Measurements from ENCODE around the gene METTL22.

- TF ChIP-seq CTCF (IDR thresholded peaks at IDR 0.05 in 2 of 3, conservative IDR thresholded peaks at IDR 0.05 in 1 of 3; ENCODE audit: control insufficient read depth in 2 of 3, extremely low read depth in 1 of 3, insufficient read depth in 1 of 3, low read depth in 3 of 3, low read length in 3 of 3) (no peak), POLR2A (IDR thresholded peaks at IDR 0.05; ENCODE audit: low read depth, low read length) (no peak), TAF1 (IDR thresholded peaks at IDR 0.05; ENCODE audit: borderline replicate concordance, low read depth, low read length) (no peak), RELA (IDR thresholded peaks at IDR 0.05; ENCODE audit: borderline replicate concordance, partially characterized antibody) (no peak), YY1 (IDR thresholded peaks at IDR 0.05; ENCODE audit: low read depth, low read length) (no peak), CEBPB (IDR thresholded peaks at IDR 0.05; ENCODE audit: borderline replicate concordance in 1 of 2, low read depth in 2 of 2, low read length in 2 of 2) (no peak), POLR2AphosphoS5 (IDR thresholded peaks at IDR 0.05; ENCODE audit: low read length) (no peak)
- TF ChIP-seq, protein P1, sequence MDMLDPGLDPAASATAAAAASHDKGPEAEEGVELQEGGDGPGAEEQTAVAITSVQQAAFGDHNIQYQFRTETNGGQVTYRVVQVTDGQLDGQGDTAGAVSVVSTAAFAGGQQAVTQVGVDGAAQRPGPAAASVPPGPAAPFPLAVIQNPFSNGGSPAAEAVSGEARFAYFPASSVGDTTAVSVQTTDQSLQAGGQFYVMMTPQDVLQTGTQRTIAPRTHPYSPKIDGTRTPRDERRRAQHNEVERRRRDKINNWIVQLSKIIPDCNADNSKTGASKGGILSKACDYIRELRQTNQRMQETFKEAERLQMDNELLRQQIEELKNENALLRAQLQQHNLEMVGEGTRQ (IDR thresholded peaks at IDR 0.05; ENCODE audit: borderline replicate concordance, low read depth, low read length), result no peak
- TF ChIP-seq, protein P2, sequence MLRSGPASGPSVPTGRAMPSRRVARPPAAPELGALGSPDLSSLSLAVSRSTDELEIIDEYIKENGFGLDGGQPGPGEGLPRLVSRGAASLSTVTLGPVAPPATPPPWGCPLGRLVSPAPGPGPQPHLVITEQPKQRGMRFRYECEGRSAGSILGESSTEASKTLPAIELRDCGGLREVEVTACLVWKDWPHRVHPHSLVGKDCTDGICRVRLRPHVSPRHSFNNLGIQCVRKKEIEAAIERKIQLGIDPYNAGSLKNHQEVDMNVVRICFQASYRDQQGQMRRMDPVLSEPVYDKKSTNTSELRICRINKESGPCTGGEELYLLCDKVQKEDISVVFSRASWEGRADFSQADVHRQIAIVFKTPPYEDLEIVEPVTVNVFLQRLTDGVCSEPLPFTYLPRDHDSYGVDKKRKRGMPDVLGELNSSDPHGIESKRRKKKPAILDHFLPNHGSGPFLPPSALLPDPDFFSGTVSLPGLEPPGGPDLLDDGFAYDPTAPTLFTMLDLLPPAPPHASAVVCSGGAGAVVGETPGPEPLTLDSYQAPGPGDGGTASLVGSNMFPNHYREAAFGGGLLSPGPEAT (IDR thresholded peaks at IDR 0.05; ENCODE audit: low read depth), result no peak
Measured at GRCh38 chr16:8623634-8624033, 2.1 kb downstream of the METTL22 start.

All from GM12878 (cell line).